ENCODE data around the gene PDCD11. TPM values are rescaled to one million over a fixed set of nuclear protein-coding genes. Genes with fewer than 3 reads are reported as not detected.
A peak's percentile ranks its signal among the peaks of the same experiment; 100 is the strongest.

The PDCD11 gene
- total RNA-seq, 1 experiment from 2014 or later, result 106 TPM

DNA sequence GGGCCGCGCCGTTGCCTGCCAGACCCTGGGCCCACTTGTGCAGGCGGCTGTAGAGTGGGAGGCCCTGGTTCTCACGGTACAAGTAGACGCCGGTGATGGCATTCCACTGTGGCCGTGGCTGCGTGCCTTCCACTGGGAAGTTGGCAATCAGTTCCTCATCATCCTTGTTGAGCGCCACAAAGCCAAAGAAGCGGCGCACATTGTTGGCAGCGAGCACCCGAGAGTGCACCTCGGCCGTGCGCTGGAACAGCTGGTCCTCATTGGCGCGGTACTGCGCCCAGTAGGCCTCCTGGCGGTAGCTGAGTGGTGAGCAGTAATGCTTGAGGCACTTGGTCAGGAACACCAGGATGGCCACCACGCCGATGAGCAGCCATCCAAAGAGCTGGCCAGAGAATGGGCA is 50.8 kb downstream of the PDCD11 start (continued):
- TF ChIP-seq EGR1 (IDR thresholded peaks at IDR 0.05; ENCODE audit: low read depth), result no peak
- no peak for TF ChIP-seq ELF1 (IDR thresholded peaks at IDR 0.05; ENCODE audit: borderline replicate concordance, low read depth)
- TF ChIP-seq EZH2 (IDR thresholded peaks at IDR 0.05), result no peak
- TF ChIP-seq, protein P1, sequence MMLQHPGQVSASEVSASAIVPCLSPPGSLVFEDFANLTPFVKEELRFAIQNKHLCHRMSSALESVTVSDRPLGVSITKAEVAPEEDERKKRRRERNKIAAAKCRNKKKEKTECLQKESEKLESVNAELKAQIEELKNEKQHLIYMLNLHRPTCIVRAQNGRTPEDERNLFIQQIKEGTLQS (IDR thresholded peaks at IDR 0.05), result no peak
- no peak for TF ChIP-seq SIN3A (IDR thresholded peaks at IDR 0.05; ENCODE audit: low read depth)
- no peak for TF ChIP-seq CEBPB (IDR thresholded peaks at IDR 0.05; ENCODE audit: low read depth)
- TF ChIP-seq YY1 (IDR thresholded peaks at IDR 0.05; ENCODE audit: extremely low read depth, insufficient replicate concordance, low read depth, low read length), result no peak
- TF ChIP-seq SP1 (IDR thresholded peaks at IDR 0.05; ENCODE audit: low read depth), result no peak
- TF ChIP-seq, protein P2, sequence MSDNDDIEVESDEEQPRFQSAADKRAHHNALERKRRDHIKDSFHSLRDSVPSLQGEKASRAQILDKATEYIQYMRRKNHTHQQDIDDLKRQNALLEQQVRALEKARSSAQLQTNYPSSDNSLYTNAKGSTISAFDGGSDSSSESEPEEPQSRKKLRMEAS (IDR thresholded peaks at IDR 0.05), result no peak
- no peak for TF ChIP-seq ZNF274 (IDR thresholded peaks at IDR 0.05; ENCODE audit: low read depth, low read length)
- TF ChIP-seq POLR2A (IDR thresholded peaks at IDR 0.05; ENCODE audit: borderline replicate concordance, extremely low read depth, insufficient read depth, insufficient read length), result no peak
- no peak for TF ChIP-seq SRF (IDR thresholded peaks at IDR 0.05; ENCODE audit: low read depth)
- TF ChIP-seq ZFX (IDR thresholded peaks at IDR 0.05), result no peak

DNA sequence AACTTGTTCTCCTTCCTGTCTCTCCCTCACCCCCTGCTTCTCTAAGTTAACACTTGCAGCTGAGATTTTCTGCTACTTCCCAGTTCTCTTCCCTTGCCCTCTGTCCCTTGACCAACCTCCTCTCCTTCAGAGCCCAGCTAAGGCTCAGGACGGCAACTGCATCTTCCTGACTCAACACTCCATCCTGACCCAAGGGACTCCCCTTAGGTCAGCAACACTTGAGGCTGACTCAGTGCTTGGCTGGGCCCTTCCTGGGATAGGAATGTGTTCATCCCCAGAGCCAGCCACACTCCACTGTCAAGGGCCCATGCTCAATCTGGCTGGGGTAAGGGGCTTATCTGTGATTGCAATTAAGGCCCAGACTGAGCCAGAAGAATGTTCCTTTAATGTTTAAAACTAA is 52.3 kb downstream of the PDCD11 start:
- Histone ChIP-seq H3K36me3 (ENCODE audit: control insufficient read depth in 1 of 2, insufficient read depth in 2 of 2, low read length in 2 of 2) (peaks cover 47 to 53% of the 10 kb centered on the region in 2 experiments), H3K4me2 (ENCODE audit: low read length) (peak overlapping the region; percentile 7; the same call in 1 of the 2 replicates), H3K9me3 (ENCODE audit: control insufficient read depth in 1 of 2, insufficient read depth in 1 of 2, low read depth in 1 of 2, low read length in 2 of 2) (no peaks in the 10 kb centered on the region), H3K79me2 (ENCODE audit: insufficient read depth, low read length) (peaks cover 9% of the 10 kb centered on the region; the same call in 1 of the 2 replicates), H3K27ac (ENCODE audit: low read depth, low read length) (no peak overlapping the region), H3K9ac (ENCODE audit: low read length) (no peak overlapping the region), H2AFZ (ENCODE audit: low read depth, low read length, poor library complexity, severe bottlenecking) (no peak overlapping the region), H3K4me3 (replicated peaks in 1 of 2; ENCODE audit: low read depth in 1 of 2, low read length in 2 of 2) (no peak overlapping the region), H3K4me1 (ENCODE audit: control insufficient read depth in 1 of 2, insufficient read depth in 2 of 2, low read length in 2 of 2) (peaks cover 11 to 52% of the 10 kb centered on the region in 2 experiments; a peak in 3 of 4 replicates), H4K20me1 (ENCODE audit: insufficient read depth) (no peaks in the 10 kb centered on the region), H3K27me3 (ENCODE audit: insufficient read depth, low read length) (no peaks in the 10 kb centered on the region), H3K9me2 (ENCODE audit: insufficient read depth) (no peaks in the 10 kb centered on the region)
- ChIA-PET RAD21 (ENCODE audit: low non-redundant PET in 1 of 2, low total read pairs in 2 of 2, uncharacterized antibody in 2 of 2, unreplicated experiment in 2 of 2) (interaction anchor here in 1 of 2 experiments (0.7 kb wide), 1 partner anchor 17 kb away, joined by 3 read pairs; no protein-coding TSS in a partner anchor), POLR2A (no interaction called here), CTCF (no interaction called here)
- ATAC-seq (no peak), DNase-seq (ENCODE audit: low read depth, low spot score) (no peak)
- intact Hi-C loops (cut with micrococcal nuclease), result no loop called here
- TF ChIP-seq, protein P3, sequence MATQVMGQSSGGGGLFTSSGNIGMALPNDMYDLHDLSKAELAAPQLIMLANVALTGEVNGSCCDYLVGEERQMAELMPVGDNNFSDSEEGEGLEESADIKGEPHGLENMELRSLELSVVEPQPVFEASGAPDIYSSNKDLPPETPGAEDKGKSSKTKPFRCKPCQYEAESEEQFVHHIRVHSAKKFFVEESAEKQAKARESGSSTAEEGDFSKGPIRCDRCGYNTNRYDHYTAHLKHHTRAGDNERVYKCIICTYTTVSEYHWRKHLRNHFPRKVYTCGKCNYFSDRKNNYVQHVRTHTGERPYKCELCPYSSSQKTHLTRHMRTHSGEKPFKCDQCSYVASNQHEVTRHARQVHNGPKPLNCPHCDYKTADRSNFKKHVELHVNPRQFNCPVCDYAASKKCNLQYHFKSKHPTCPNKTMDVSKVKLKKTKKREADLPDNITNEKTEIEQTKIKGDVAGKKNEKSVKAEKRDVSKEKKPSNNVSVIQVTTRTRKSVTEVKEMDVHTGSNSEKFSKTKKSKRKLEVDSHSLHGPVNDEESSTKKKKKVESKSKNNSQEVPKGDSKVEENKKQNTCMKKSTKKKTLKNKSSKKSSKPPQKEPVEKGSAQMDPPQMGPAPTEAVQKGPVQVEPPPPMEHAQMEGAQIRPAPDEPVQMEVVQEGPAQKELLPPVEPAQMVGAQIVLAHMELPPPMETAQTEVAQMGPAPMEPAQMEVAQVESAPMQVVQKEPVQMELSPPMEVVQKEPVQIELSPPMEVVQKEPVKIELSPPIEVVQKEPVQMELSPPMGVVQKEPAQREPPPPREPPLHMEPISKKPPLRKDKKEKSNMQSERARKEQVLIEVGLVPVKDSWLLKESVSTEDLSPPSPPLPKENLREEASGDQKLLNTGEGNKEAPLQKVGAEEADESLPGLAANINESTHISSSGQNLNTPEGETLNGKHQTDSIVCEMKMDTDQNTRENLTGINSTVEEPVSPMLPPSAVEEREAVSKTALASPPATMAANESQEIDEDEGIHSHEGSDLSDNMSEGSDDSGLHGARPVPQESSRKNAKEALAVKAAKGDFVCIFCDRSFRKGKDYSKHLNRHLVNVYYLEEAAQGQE (IDR thresholded peaks at IDR 0.05; ENCODE audit: low read depth), result no peak
- TF ChIP-seq ELF1 (IDR thresholded peaks at IDR 0.05; ENCODE audit: borderline replicate concordance, low read depth) (no peak), RAD21 (IDR thresholded peaks at IDR 0.05; ENCODE audit: low read depth) (no peak), CEBPB (IDR thresholded peaks at IDR 0.05; ENCODE audit: low read depth) (no peak), POLR2A (IDR thresholded peaks at IDR 0.05; ENCODE audit: borderline replicate concordance, extremely low read depth, insufficient read depth, insufficient read length) (no peak), SP1 (IDR thresholded peaks at IDR 0.05; ENCODE audit: low read depth) (no peak), POLR2AphosphoS5 (IDR thresholded peaks at IDR 0.05; ENCODE audit: low read depth, low read length) (no peak), EZH2phosphoT487 (IDR thresholded peaks at IDR 0.05; ENCODE audit: borderline replicate concordance) (no peak)
- TF ChIP-seq, protein P1 (IDR thresholded peaks at IDR 0.05), result no peak
- no TSS peak for BruUV-seq (replicated peaks)
